Measurements from ENCODE around the gene LSAMP.

The LSAMP gene

GRCh38 chr3:116433552-116433951, 11.7 kb downstream of the LSAMP start:
- no peak for DNase-seq (ENCODE audit: low read depth, low spot score)
- Histone ChIP-seq H3K27me3 (ENCODE audit: control insufficient read depth, insufficient read depth, low read length) (no peaks in the 10 kb centered on the region), H3K4me1 (ENCODE audit: control insufficient read depth, insufficient read depth, low read length) (no peaks in the 10 kb centered on the region), H3K36me3 (ENCODE audit: control insufficient read depth, insufficient read depth, low read length) (no peaks in the 10 kb centered on the region), H3K4me3 (ENCODE audit: low read length) (no peak overlapping the region), H3K9me3 (ENCODE audit: control insufficient read depth, insufficient read depth, low read length) (no peaks in the 10 kb centered on the region), H3K27ac (ENCODE audit: low read length) (no peak overlapping the region)
- no CpG with 5 or more reads among the region's 1 CpG for WGBS (ENCODE audit: insufficient coverage, insufficient read length)

DNA sequence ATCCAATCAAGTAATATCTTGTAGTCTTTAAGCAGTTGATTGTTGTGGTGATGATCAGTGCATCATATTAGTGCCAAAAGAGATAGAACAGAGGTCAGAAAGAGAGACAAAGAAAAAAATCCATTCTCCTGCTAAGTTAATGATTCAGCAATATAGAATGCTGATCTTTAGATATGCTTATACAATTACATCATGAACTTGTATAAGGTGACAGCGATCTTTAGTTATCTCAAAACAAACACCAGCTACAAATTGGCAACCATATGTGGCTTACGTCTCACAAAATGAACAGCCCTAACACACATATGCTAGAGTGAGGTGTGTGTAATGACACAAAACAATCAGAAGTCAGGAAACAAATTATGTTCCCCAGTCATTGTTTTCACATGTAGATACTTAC, 12.5 kb downstream of the LSAMP start:
- H3K27me3 ChIP-seq (ENCODE audit: control insufficient read depth, insufficient read depth, low read length) = no peaks in the 10 kb centered on the region

DNA sequence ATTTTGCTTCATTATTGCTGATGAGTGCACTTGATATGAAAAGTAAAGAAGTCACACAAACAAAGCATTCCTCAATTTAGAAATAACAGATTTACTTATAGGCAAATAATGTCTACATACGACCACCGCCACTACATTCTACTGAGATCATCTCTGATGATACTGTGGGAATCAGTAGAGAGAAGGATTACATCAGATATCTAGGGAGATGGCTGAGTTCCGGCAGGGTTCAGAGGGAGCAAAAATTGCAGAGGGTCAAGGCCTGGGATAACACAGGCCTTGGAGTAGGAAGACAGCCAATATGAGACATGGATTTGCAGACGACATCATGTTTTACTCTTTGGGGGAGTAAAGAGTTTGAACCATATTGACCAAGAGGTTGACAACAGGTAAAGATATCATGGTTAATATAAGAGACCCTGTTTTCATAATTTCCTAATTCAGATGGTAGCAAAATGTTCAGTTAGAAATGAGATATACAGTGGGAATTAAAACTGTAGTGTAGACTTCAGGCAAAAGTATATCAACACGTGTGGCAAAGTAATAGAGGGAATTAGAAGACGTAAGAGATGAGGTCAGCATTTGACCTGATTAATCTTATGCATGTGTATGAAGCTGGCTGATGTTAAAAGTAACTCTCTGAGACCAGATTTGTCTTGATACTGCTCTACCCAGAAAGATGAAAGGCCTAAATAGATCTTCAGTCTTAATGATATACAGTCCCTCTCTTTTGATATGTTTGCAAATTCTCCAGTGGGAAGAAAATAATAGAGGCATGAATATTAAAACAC, 15.6 kb downstream of the LSAMP start:
- Histone ChIP-seq H3K27ac (ENCODE audit: low read length) (no peak overlapping the region), H3K36me3 (ENCODE audit: control insufficient read depth, insufficient read depth, low read length) (no peaks in the 10 kb centered on the region), H3K4me1 (ENCODE audit: control insufficient read depth, insufficient read depth, low read length) (no peaks in the 10 kb centered on the region), H3K9me3 (ENCODE audit: control insufficient read depth, insufficient read depth, low read length) (no peaks in the 10 kb centered on the region), H3K4me3 (ENCODE audit: low read length) (no peak overlapping the region), H3K27me3 (ENCODE audit: control insufficient read depth, insufficient read depth, low read length) (no peaks in the 10 kb centered on the region)
- DNase-seq (ENCODE audit: low read depth, low spot score) = no peak
- WGBS (ENCODE audit: insufficient coverage, insufficient read length) = no CpG with 5 or more reads among the region's 6 CpGs

More for the DNA sequence above, 12.5 kb downstream of the LSAMP start:
- WGBS (ENCODE audit: insufficient coverage, insufficient read length) = no CpG with 5 or more reads among the region's 2 CpGs
- DNase-seq (ENCODE audit: low read depth, low spot score) = no peak
- no peaks in the 10 kb centered on the region for H3K9me3 ChIP-seq (ENCODE audit: control insufficient read depth, insufficient read depth, low read length)
- H3K4me1 ChIP-seq (ENCODE audit: control insufficient read depth, insufficient read depth, low read length) = no peaks in the 10 kb centered on the region
- no peaks in the 10 kb centered on the region for H3K36me3 ChIP-seq (ENCODE audit: control insufficient read depth, insufficient read depth, low read length)
- H3K27ac ChIP-seq (ENCODE audit: low read length) = no peak overlapping the region
- H3K4me3 ChIP-seq (ENCODE audit: low read length) = no peak overlapping the region

DNA sequence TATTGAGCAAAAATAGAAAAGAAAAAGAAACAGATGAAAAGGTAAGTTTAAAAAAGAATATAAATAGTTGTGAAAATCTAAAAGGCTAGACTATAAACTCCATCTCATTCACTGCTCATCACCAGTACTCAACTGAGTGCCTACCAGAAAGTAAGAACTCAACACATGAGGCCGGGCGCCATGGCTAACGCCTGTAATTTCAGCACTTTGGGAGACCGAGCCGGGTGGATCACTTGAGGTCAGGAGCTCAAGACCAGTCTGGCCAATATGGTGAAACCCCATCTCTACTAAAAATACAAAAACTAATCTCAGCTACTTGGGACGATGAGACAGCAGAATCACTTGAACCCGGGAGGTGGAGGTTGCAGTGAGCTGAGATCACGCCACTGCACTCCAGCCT, 19.3 kb downstream of the LSAMP start:
- Histone ChIP-seq H3K4me1 (ENCODE audit: control insufficient read depth, insufficient read depth, low read length) (no peaks in the 10 kb centered on the region), H3K36me3 (ENCODE audit: control insufficient read depth, insufficient read depth, low read length) (no peaks in the 10 kb centered on the region), H3K4me3 (ENCODE audit: low read length) (no peak overlapping the region), H3K27me3 (ENCODE audit: control insufficient read depth, insufficient read depth, low read length) (no peaks in the 10 kb centered on the region), H3K9me3 (ENCODE audit: control insufficient read depth, insufficient read depth, low read length) (no peaks in the 10 kb centered on the region), H3K27ac (ENCODE audit: low read length) (no peak overlapping the region)
- no CpG with 5 or more reads among the region's 8 CpGs for WGBS (ENCODE audit: insufficient coverage, insufficient read length)
- no peak for DNase-seq (ENCODE audit: low read depth, low spot score)

DNA sequence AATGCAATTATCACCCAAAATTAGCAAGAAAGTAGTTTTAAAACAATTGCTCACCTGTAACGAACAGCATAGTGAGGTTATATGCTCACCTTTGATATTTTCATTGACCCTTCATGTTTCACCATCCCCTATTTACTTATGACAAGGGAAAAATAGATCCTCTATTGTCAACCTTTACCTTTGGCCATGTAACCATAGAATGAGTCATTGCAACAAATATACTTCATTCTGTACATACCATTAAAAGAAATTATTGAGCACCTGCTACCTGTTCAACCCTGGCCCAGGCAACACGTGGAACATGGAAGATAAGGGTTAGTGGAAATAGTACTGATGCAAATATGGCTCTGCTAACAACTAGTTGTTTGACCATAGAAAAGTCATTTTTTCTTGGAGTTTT, 20.2 kb downstream of the LSAMP start:
- WGBS (ENCODE audit: insufficient coverage, insufficient read length) = no CpG with 5 or more reads among the region's 2 CpGs
- Histone ChIP-seq H3K4me1 (ENCODE audit: control insufficient read depth, insufficient read depth, low read length) (no peaks in the 10 kb centered on the region), H3K27me3 (ENCODE audit: control insufficient read depth, insufficient read depth, low read length) (no peaks in the 10 kb centered on the region), H3K9me3 (ENCODE audit: control insufficient read depth, insufficient read depth, low read length) (no peaks in the 10 kb centered on the region), H3K4me3 (ENCODE audit: low read length) (no peak overlapping the region), H3K36me3 (ENCODE audit: control insufficient read depth, insufficient read depth, low read length) (no peaks in the 10 kb centered on the region), H3K27ac (ENCODE audit: low read length) (no peak overlapping the region)
- DNase-seq (ENCODE audit: low read depth, low spot score) = no peak

GRCh38 chr3:116423945-116424344, 21.3 kb downstream of the LSAMP start:
- no CpG with 5 or more reads among the region's 1 CpG for WGBS (ENCODE audit: insufficient coverage, insufficient read length)
- no peaks in the 10 kb centered on the region for H3K9me3 ChIP-seq (ENCODE audit: control insufficient read depth, insufficient read depth, low read length)
- no peak overlapping the region for H3K4me3 ChIP-seq (ENCODE audit: low read length)
- no peaks in the 10 kb centered on the region for H3K4me1 ChIP-seq (ENCODE audit: control insufficient read depth, insufficient read depth, low read length)
- H3K27ac ChIP-seq (ENCODE audit: low read length) = no peak overlapping the region
- H3K27me3 ChIP-seq (ENCODE audit: control insufficient read depth, insufficient read depth, low read length) = no peaks in the 10 kb centered on the region
- no peak for DNase-seq (ENCODE audit: low read depth, low spot score)
- H3K36me3 ChIP-seq (ENCODE audit: control insufficient read depth, insufficient read depth, low read length) = no peaks in the 10 kb centered on the region

DNA sequence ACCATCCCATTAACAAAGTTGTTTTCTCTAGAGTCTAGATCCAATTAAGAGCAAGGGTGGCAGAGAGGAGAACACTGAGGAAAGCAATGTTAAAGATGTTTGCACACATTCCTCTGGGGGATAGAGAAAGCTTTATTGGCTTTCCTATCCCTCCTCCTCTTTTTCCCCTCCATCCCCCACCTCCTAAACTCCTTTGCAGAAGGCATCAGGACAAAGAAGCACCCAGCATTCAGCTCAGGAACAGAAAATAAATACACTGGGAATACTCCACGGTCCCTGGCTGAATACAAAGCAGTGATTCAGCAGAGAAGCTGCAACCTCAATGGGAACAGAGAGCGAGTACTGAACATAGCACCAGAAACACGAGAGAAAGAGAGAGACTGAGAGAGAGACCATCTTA, 21.9 kb downstream of the LSAMP start:
- DNase-seq (ENCODE audit: low read depth, low spot score) = no peak

DNA sequence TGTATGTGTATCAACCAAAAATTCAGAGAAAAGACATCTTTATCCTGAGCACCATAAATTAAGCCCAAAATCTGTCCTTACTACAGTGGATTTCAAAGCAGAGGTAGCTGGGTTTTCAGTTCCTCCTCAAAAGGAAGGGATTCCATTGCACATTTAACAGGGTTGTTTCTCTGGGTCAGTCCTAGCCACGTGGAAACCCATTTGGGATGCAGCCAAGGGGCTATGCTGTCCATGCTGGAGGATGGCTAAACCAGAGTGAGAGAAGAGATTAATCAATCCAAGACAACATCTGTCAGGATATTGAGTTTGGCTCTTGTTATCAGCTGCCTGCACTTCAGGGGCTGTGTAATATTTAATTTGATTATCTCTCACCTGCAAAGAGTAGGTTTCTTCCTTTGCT, 28.1 kb downstream of the LSAMP start:
- no peak overlapping the region for H3K4me3 ChIP-seq (ENCODE audit: low read length)
- no peaks in the 10 kb centered on the region for H3K27me3 ChIP-seq (ENCODE audit: control insufficient read depth, insufficient read depth, low read length)
- no CpG with 5 or more reads among the region's 1 CpG for WGBS (ENCODE audit: insufficient coverage, insufficient read length)
- no peak overlapping the region for H3K27ac ChIP-seq (ENCODE audit: low read length)
- H3K9me3 ChIP-seq (ENCODE audit: control insufficient read depth, insufficient read depth, low read length) = no peaks in the 10 kb centered on the region
- DNase-seq (ENCODE audit: low read depth, low spot score) = no peak
- peaks cover 1% of the 10 kb centered on the region; the same call in 1 of the 2 replicates for H3K4me1 ChIP-seq (ENCODE audit: control insufficient read depth, insufficient read depth, low read length)
- no peaks in the 10 kb centered on the region for H3K36me3 ChIP-seq (ENCODE audit: control insufficient read depth, insufficient read depth, low read length)

More for the DNA sequence above, 21.9 kb downstream of the LSAMP start:
- no peaks in the 10 kb centered on the region for H3K36me3 ChIP-seq (ENCODE audit: control insufficient read depth, insufficient read depth, low read length)
- H3K9me3 ChIP-seq (ENCODE audit: control insufficient read depth, insufficient read depth, low read length) = no peaks in the 10 kb centered on the region
- H3K27ac ChIP-seq (ENCODE audit: low read length) = no peak overlapping the region
- WGBS (ENCODE audit: insufficient coverage, insufficient read length) = no CpG with 5 or more reads among the region's 3 CpGs
- no peaks in the 10 kb centered on the region for H3K27me3 ChIP-seq (ENCODE audit: control insufficient read depth, insufficient read depth, low read length)
- no peak overlapping the region for H3K4me3 ChIP-seq (ENCODE audit: low read length)
- H3K4me1 ChIP-seq (ENCODE audit: control insufficient read depth, insufficient read depth, low read length) = no peaks in the 10 kb centered on the region

DNA sequence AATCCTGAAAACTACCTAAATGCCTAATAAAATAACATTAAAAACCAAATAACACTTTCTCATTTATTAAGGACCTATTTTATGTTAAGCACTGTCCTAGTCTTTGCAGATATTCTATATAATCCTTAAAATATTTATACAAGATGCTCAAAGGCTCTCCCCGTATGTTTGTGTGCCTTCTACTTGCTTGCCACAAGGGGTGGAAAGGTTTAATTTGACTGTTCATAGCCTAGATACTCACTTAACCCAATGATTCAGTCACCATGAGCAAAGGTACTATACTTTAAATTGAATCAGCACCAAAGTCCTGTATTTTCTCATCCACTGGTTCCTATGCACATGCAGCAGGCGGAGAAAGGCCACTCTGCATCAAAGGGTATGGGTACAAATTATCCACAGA, 32.0 kb downstream of the LSAMP start:
- no peak for DNase-seq (ENCODE audit: low read depth, low spot score)
- H3K4me1 ChIP-seq (ENCODE audit: control insufficient read depth, insufficient read depth, low read length) = peaks cover 1% of the 10 kb centered on the region; the same call in 1 of the 2 replicates
- H3K9me3 ChIP-seq (ENCODE audit: control insufficient read depth, insufficient read depth, low read length) = no peaks in the 10 kb centered on the region
- no peaks in the 10 kb centered on the region for H3K27me3 ChIP-seq (ENCODE audit: control insufficient read depth, insufficient read depth, low read length)
- no peaks in the 10 kb centered on the region for H3K36me3 ChIP-seq (ENCODE audit: control insufficient read depth, insufficient read depth, low read length)
- no peak overlapping the region for H3K27ac ChIP-seq (ENCODE audit: low read length)
- WGBS (ENCODE audit: insufficient coverage, insufficient read length) = no CpG with 5 or more reads among the region's 2 CpGs
- no peak overlapping the region for H3K4me3 ChIP-seq (ENCODE audit: low read length)

DNA sequence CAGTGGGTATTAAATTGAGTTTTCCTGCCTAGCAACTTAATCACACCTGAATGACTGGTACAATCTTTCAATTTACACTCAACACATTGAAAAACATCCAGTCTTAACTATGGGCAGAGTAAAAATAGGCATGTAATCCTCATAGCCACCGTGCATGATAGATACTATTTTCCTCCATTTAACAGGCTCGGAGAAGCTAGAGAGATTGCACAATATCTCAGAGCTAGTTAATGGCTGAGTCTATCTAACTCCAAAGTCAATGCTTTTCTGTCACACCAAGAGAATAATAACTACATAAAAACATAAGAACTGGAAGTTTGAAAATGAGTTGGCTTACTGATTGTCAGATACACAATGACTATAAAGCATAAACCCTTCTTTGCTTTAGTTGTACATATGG, 36.8 kb downstream of the LSAMP start:
- whole genome bisulfite sequencing (ENCODE audit: insufficient coverage, insufficient read length) = no CpG with 5 or more reads among the region's 2 CpGs
- peaks cover under 1% of the 10 kb centered on the region; the same call in 1 of the 2 replicates for H3K4me1 ChIP-seq (ENCODE audit: control insufficient read depth, insufficient read depth, low read length)
- DNase-seq (ENCODE audit: low read depth, low spot score) = no peak
- H3K9me3 ChIP-seq (ENCODE audit: control insufficient read depth, insufficient read depth, low read length) = no peaks in the 10 kb centered on the region
- H3K27ac ChIP-seq (ENCODE audit: low read length) = no peak overlapping the region
- H3K4me3 ChIP-seq (ENCODE audit: low read length) = no peak overlapping the region
- no peaks in the 10 kb centered on the region for H3K36me3 ChIP-seq (ENCODE audit: control insufficient read depth, insufficient read depth, low read length)
- no peaks in the 10 kb centered on the region for H3K27me3 ChIP-seq (ENCODE audit: control insufficient read depth, insufficient read depth, low read length)

DNA sequence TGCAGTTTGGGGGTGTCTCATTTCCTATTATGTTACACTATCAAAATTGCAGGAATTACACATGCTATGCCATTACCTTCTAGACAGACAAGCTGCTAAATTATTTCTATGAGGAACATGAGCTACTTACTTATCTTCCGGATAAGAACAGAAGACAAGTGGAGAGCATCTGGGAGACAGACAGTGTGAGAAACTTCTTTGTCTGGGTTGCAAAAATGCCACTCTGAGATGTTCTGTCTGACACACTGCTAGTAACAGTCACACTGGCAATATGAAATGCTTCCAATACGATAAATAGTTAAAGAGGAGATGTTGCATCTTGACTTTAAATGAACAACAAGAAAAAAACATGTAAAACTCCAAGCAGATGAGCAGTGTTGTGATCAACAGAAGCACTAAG, 40.1 kb downstream of the LSAMP start:
- Histone ChIP-seq H3K27ac (ENCODE audit: low read length) (no peak overlapping the region), H3K4me1 (ENCODE audit: control insufficient read depth, insufficient read depth, low read length) (no peaks in the 10 kb centered on the region), H3K9me3 (ENCODE audit: control insufficient read depth, insufficient read depth, low read length) (no peaks in the 10 kb centered on the region), H3K36me3 (ENCODE audit: control insufficient read depth, insufficient read depth, low read length) (no peaks in the 10 kb centered on the region), H3K4me3 (ENCODE audit: low read length) (no peak overlapping the region), H3K27me3 (ENCODE audit: control insufficient read depth, insufficient read depth, low read length) (no peaks in the 10 kb centered on the region)
- no CpG with 5 or more reads among the region's 2 CpGs for WGBS (ENCODE audit: insufficient coverage, insufficient read length)
- no peak for DNase-seq (ENCODE audit: low read depth, low spot score)

All from iPS DF 6.9 (cell line).